ENCODE data around the gene NEAT1. TPM values are rescaled to one million over a fixed set of nuclear protein-coding genes. Genes with fewer than 3 reads are reported as not detected.

The NEAT1 gene
- total and polyA plus RNA-seq, 9 of the 15 experiments (the other 6 are each of a cell fraction or from before 2014, with no cell fraction given): 20.1 to 389 (median 62.8) TPM

DNA sequence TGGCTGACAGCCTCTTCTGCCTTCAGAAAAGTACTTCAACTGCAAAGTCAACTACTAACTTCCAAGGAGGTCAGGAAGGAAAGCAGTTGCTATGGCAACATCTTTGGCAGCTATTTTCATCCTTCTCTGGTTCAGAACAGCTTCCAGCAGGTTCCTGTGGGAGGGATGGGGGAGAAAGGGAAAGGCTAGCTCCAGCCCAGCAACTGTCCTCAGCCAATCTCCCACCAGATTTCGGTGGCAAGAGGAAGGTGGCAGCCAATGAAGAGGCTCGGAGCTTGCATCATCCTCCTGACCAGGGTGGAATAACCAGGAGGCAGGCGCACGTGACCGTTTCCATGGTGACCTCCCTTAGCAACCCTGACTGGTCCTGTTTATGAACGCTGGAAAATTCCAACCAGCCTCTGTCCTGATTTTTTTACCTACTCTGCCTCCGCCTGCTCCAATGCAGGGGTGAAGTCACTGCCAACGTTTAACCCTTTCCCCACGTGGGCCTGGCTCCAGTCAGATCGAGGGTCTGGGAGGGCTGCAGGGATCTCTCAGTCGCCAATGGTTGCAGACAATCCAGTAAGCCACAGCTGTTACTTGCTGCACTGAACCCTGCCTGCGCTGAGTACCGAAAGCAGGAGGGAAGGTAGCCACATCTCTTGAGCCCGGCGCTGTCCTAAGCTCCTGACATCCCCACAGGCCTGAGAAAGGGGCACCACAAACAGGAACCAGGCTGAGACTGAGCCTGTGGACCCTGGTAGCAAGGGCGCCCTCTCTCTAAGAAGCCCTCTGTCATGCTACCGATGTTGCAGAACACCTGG is 65.1 kb downstream of the NEAT1 start (continued):
- TF ChIP-seq, protein P1, sequence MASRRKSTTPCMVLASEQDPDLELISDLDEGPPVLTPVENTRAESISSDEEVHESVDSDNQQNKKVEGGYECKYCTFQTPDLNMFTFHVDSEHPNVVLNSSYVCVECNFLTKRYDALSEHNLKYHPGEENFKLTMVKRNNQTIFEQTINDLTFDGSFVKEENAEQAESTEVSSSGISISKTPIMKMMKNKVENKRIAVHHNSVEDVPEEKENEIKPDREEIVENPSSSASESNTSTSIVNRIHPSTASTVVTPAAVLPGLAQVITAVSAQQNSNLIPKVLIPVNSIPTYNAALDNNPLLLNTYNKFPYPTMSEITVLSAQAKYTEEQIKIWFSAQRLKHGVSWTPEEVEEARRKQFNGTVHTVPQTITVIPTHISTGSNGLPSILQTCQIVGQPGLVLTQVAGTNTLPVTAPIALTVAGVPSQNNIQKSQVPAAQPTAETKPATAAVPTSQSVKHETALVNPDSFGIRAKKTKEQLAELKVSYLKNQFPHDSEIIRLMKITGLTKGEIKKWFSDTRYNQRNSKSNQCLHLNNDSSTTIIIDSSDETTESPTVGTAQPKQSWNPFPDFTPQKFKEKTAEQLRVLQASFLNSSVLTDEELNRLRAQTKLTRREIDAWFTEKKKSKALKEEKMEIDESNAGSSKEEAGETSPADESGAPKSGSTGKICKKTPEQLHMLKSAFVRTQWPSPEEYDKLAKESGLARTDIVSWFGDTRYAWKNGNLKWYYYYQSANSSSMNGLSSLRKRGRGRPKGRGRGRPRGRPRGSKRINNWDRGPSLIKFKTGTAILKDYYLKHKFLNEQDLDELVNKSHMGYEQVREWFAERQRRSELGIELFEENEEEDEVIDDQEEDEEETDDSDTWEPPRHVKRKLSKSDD (conservative IDR thresholded peaks at IDR 0.05; ENCODE audit: low read length): no peak
- TF ChIP-seq NFE2L1 (tag; IDR thresholded peaks at IDR 0.05; ENCODE audit: borderline replicate concordance, low read depth): no peak
- peak; percentile 31; the same call in 1 of the 2 replicates for TF ChIP-seq LEF1 (IDR thresholded peaks at IDR 0.05)
- TF ChIP-seq, protein P2, sequence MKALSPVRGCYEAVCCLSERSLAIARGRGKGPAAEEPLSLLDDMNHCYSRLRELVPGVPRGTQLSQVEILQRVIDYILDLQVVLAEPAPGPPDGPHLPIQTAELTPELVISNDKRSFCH (CRISPR knock-in tag; IDR thresholded peaks at IDR 0.05): no peak
- TF ChIP-seq, protein P2 (tag; IDR thresholded peaks at IDR 0.05): 0 out of 2 replicates have a peak, but pooled peaks have one; percentile 13
- no peak for TF ChIP-seq MGA (IDR thresholded peaks at IDR 0.05)

Data from K562 (cell line).